H1 (cell line): ENCODE results near the gene KATNBL1. TPM values are rescaled to one million over a fixed set of nuclear protein-coding genes. Genes with fewer than 3 reads are reported as not detected.

ENCODE experiments used
- SRF ChIP-seq: IDR thresholded peaks from 2 replicates; pipeline ENCODE4 v1.6.1; 2011; ENCODE audit warnings: mild to moderate bottlenecking, low read depth, low read length, moderate library complexity
- polyA plus RNA-seq, 7 experiments: library from polyadenylated mRNA; depleted of rRNA in 3 of 7; stranded (reverse) in 5 of 7; unstranded in 2 of 7; fragments of >200 nt in 5 of 7; fragments of 200-250 nt in 2 of 7; gene quantifications; 1 replicate in 5 of 7; 2 replicates in 1 of 7; 4 replicates in 1 of 7; pipeline versions ENCODE4 v1.2.1 to v1.2.3, GENCODE V29; 2011 to 2013; ENCODE audit warnings: missing spikeins in 2 of 7, mixed read lengths in 2 of 7
- total RNA-seq: library from RNA; stranded (reverse); fragmentation: NEBNext Ultra II Directional; extraction: Animal tissue kit (Norgen Biotek cat#: 25700); gene quantifications from 2 replicates; pipeline ENCODE4 v1.2.1, GENCODE V29; 2021
- TF ChIP-seq, protein P1 (sequence below), 3 experiments: IDR thresholded peaks; 1 replicate in 2 of 3; 2 replicates in 1 of 3; pipeline versions ENCODE4 v1.5.1 to v1.6.1; 2011; ENCODE audit warnings: low read length in 3 of 3, mild to moderate bottlenecking in 3 of 3, inconsistent platforms in 2 of 3, low read depth in 1 of 3, moderate library complexity in 1 of 3; ENCODE audit not compliant: insufficient read depth in 1 of 3; ENCODE audit errors: control extremely low read depth in 1 of 3

KATNBL1 gene
- total and polyA plus RNA-seq, 2 of the 8 experiments (the other 6 are each of a cell fraction or from before 2014, with no cell fraction given), result 14.2 to 51.4 TPM

DNA sequence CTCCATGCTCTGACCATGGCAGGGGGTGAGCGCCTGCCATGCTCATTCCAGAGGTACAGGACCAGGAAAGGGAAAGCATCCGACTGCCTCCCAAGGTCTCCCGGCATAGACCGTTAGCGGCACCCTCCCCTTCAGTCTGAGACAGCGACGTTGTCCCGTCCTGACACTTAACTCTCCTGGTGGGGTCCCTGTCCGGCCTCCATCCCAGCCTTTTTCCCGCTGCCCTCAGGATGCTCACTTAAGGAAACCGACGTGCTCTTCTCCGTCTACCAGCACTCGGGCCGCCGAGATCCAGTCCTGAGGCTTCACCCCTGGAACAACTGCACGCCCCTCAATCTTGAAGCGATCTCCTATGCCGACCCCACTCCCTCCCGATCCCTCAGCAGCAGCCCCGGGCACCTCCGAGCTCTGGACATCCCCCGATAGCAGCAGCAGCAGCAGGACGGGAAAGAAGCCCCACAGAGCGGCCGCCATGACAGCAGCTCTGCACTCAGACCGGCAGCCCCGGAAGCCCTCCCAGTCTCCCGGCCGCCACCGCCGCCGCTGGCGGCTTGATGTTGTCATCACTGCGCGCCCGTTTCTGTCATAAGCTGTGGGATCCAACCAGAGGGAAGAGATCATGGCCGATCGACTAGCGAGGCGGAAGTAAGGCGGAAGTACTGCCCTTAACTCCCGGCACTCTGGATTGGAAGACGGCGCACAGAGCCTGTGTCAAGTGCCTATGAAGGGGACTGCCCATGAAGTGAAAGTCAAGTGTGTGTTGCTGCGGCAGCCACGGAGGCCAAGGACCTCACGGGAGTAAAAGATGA is 108.3 kb downstream of the KATNBL1 start, which contains the start of the genes EMC7 and PGBD4 (continued):
- peak; percentile 87 for TF ChIP-seq SRF
- TF ChIP-seq, protein P1, sequence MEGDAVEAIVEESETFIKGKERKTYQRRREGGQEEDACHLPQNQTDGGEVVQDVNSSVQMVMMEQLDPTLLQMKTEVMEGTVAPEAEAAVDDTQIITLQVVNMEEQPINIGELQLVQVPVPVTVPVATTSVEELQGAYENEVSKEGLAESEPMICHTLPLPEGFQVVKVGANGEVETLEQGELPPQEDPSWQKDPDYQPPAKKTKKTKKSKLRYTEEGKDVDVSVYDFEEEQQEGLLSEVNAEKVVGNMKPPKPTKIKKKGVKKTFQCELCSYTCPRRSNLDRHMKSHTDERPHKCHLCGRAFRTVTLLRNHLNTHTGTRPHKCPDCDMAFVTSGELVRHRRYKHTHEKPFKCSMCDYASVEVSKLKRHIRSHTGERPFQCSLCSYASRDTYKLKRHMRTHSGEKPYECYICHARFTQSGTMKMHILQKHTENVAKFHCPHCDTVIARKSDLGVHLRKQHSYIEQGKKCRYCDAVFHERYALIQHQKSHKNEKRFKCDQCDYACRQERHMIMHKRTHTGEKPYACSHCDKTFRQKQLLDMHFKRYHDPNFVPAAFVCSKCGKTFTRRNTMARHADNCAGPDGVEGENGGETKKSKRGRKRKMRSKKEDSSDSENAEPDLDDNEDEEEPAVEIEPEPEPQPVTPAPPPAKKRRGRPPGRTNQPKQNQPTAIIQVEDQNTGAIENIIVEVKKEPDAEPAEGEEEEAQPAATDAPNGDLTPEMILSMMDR (IDR thresholded peaks at IDR 0.05; ENCODE audit: control extremely low read depth in 1 of 3, insufficient read depth in 1 of 3, low read depth in 1 of 3, low read length in 3 of 3), result no peak
